Adrenal gland (tissue), 5 donors: ENCODE measurements around the gene FLACC1.

ENCODE experiments used
- POLR2A ChIP-seq, 2 donors: fragments of 450-650 bp; IDR thresholded peaks; one replicate each; pipeline ENCODE4 v1.6.1; 2017; ENCODE audit warnings: antibody characterized with exemption in 2 of 2, mild to moderate bottlenecking in 2 of 2, moderate library complexity in 1 of 2
- TF ChIP-seq, protein P1 (sequence below), 6 experiments: fragments of 450-650 bp in 4 of 6; fragments of 200-600 bp in 2 of 6; sonication (generic) in 1 of 6; IDR thresholded peaks; 1 replicate in 5 of 6; 2 replicates in 1 of 6; pipeline versions ENCODE4 v1.5.1 to v1.8.0; 2016 to 2021; ENCODE audit warnings: antibody characterized with exemption in 6 of 6, mild to moderate bottlenecking in 2 of 6, moderate library complexity in 1 of 6
- donor health status: DM: no; HTN: no; CAD: no.

DNA sequence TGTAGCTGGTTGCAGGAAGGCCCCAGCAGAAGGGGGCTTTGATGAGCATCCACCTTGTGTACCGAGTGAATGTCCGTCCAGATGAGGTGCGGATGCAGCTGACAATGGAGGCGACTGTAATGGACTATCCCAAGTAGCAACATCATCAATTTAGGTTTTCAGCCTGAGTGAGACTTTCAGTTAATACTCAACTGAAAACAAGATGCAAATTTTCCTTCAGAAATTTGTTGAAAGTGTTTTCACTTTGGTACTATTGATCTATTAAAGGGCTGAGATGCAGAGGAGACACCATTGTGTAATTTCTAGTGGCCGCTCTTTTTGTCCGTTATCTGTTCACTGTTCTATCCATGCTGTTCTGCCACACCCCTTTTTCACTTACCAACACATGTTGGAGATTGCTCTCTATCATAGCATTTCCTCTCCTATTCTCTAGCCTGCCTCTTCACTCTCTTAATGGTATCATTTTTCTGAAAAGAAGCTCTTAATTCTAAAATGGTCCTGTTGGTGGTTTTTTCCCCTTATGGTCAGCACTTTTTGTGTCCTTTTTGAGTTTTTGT lies 108.8 kb downstream of the FLACC1 start:
- TF ChIP-seq, protein P1, sequence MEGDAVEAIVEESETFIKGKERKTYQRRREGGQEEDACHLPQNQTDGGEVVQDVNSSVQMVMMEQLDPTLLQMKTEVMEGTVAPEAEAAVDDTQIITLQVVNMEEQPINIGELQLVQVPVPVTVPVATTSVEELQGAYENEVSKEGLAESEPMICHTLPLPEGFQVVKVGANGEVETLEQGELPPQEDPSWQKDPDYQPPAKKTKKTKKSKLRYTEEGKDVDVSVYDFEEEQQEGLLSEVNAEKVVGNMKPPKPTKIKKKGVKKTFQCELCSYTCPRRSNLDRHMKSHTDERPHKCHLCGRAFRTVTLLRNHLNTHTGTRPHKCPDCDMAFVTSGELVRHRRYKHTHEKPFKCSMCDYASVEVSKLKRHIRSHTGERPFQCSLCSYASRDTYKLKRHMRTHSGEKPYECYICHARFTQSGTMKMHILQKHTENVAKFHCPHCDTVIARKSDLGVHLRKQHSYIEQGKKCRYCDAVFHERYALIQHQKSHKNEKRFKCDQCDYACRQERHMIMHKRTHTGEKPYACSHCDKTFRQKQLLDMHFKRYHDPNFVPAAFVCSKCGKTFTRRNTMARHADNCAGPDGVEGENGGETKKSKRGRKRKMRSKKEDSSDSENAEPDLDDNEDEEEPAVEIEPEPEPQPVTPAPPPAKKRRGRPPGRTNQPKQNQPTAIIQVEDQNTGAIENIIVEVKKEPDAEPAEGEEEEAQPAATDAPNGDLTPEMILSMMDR (IDR thresholded peaks at IDR 0.05) = no peak
- no peak for TF ChIP-seq POLR2A (IDR thresholded peaks at IDR 0.05)
